MM.1S (cell line): ENCODE data around the gene LSAMP.

Experiments
- DNase-seq: peaks from one replicate; pipeline ENCODE4 v3.0.0-alpha.2; 2015
- H2AFZ ChIP-seq: fragments of 300-600 bp; sonication (generic); 2 replicates; pipeline ENCODE4 v1.6.0; 2016; ENCODE audit warnings: antibody characterized with exemption, low read length
- H3F3A ChIP-seq: fragments of 300-600 bp; sonication (generic); 2 replicates; pipeline ENCODE4 v1.6.1; 2016; ENCODE audit warnings: mild to moderate bottlenecking, antibody characterized with exemption, low read length, moderate library complexity, mixed read lengths; ENCODE audit not compliant: insufficient read depth
- H3K27ac ChIP-seq: fragments of 300-600 bp; sonication (generic); 2 replicates; pipeline ENCODE4 v1.5.1; 2016; ENCODE audit warnings: mild to moderate bottlenecking, low read length
- H3K27me3 ChIP-seq: fragments of 300-600 bp; sonication (generic); replicated peaks from 2 replicates; pipeline ENCODE4 v1.6.0; 2016; ENCODE audit warnings: low read length; ENCODE audit not compliant: insufficient read depth
- H3K36me3 ChIP-seq: fragments of 300-600 bp; sonication (generic); replicated peaks from 2 replicates; pipeline ENCODE4 v1.6.1; 2016; ENCODE audit warnings: mild to moderate bottlenecking, low read length, mixed read lengths; ENCODE audit not compliant: insufficient read depth
- H3K4me1 ChIP-seq: fragments of 300-600 bp; sonication (generic); 2 replicates; pipeline ENCODE4 v1.6.1; 2016; ENCODE audit warnings: low read length, mixed read lengths
- H3K4me2 ChIP-seq: fragments of 300-600 bp; sonication (generic); 2 replicates; pipeline ENCODE4 v1.6.0; 2016; ENCODE audit warnings: low read depth, low read length
- H3K4me3 ChIP-seq: fragments of 300-600 bp; sonication (generic); 2 replicates; pipeline ENCODE4 v1.5.1; 2016; ENCODE audit warnings: low read length, mixed read lengths
- H3K79me2 ChIP-seq: fragments of 300-600 bp; sonication (generic); 2 replicates; pipeline ENCODE4 v1.6.1; 2016; ENCODE audit warnings: mixed run types, low read length, mixed read lengths
- H3K9ac ChIP-seq: fragments of 300-600 bp; sonication (generic); 2 replicates; pipeline ENCODE4 v1.6.1; 2016; ENCODE audit warnings: low read length, mixed read lengths
- H3K9me2 ChIP-seq: fragments of 300-600 bp; sonication (generic); replicated peaks from 2 replicates; pipeline ENCODE4 v1.6.1; 2016; ENCODE audit warnings: mild to moderate bottlenecking, low read length, mixed read lengths; ENCODE audit not compliant: insufficient read depth
- H3K9me3 ChIP-seq: fragments of 300-600 bp; sonication (generic); replicated peaks from 2 replicates; pipeline ENCODE4 v1.6.1; 2016; ENCODE audit warnings: mild to moderate bottlenecking, low read length, mixed read lengths; ENCODE audit not compliant: insufficient read depth
- H4K20me1 ChIP-seq: fragments of 300-600 bp; sonication (generic); 2 replicates; pipeline ENCODE4 v1.6.1; 2016; ENCODE audit warnings: mild to moderate bottlenecking, low read length, moderate library complexity, mixed read lengths; ENCODE audit not compliant: insufficient read depth
- EZH2 ChIP-seq: fragments of 300-600 bp; sonication (generic); optimal IDR thresholded peaks from 2 replicates; pipeline ENCODE3; 2017; ENCODE audit warnings: low read depth, mild to moderate bottlenecking, antibody characterized with exemption, low read length, mixed read lengths
- EZH2phosphoT487 ChIP-seq: fragments of 300-600 bp; sonication (generic); IDR thresholded peaks from 2 replicates; pipeline ENCODE4 v1.6.1; 2018; ENCODE audit warnings: antibody characterized with exemption, low read length
- TF ChIP-seq, protein P1 (sequence below): fragments of 300-600 bp; sonication (generic); IDR thresholded peaks from 2 replicates; pipeline ENCODE4 v1.5.1; 2016; ENCODE audit warnings: antibody characterized with exemption, low read length, mixed read lengths

Gene LSAMP

DNA sequence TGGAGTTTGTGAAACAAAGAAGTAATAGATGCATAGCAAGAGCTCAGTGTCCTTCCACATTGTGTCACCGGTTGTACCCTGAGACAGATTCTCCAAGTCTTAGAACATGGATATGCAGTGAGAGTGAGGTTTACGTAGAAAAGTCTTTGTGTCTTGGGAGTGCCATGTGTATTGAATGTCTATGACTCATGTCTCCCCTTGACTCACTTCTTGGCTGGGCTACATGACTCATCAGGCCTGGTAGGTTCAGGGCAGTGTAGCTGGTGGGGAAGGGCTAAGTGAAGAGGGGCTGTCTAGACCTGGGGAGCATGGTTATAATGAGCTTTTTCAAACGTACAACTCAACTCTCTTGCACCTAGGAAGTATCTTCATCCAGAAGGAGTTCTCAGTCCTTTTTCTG is 654.5 kb downstream of the LSAMP start:
- H3K27ac ChIP-seq = no peak overlapping the region
- no peak for DNase-seq
- TF ChIP-seq, protein P1, sequence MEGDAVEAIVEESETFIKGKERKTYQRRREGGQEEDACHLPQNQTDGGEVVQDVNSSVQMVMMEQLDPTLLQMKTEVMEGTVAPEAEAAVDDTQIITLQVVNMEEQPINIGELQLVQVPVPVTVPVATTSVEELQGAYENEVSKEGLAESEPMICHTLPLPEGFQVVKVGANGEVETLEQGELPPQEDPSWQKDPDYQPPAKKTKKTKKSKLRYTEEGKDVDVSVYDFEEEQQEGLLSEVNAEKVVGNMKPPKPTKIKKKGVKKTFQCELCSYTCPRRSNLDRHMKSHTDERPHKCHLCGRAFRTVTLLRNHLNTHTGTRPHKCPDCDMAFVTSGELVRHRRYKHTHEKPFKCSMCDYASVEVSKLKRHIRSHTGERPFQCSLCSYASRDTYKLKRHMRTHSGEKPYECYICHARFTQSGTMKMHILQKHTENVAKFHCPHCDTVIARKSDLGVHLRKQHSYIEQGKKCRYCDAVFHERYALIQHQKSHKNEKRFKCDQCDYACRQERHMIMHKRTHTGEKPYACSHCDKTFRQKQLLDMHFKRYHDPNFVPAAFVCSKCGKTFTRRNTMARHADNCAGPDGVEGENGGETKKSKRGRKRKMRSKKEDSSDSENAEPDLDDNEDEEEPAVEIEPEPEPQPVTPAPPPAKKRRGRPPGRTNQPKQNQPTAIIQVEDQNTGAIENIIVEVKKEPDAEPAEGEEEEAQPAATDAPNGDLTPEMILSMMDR = no peak
- TF ChIP-seq EZH2phosphoT487 (no peak), EZH2 (no peak)
- no peak overlapping the region for H3K4me3 ChIP-seq
- H3K9me3 ChIP-seq = no peaks in the 10 kb centered on the region
- H3K4me1 ChIP-seq = no peaks in the 10 kb centered on the region
- H3F3A ChIP-seq = no peaks in the 10 kb centered on the region
- H3K4me2 ChIP-seq = no peak overlapping the region
- no peaks in the 10 kb centered on the region for H4K20me1 ChIP-seq
- no peaks in the 10 kb centered on the region for H3K79me2 ChIP-seq
- H2AFZ ChIP-seq = no peak overlapping the region
- H3K36me3 ChIP-seq = no peaks in the 10 kb centered on the region
- no peaks in the 10 kb centered on the region for H3K27me3 ChIP-seq
- H3K9me2 ChIP-seq = no peaks in the 10 kb centered on the region
- no peak overlapping the region for H3K9ac ChIP-seq

DNA sequence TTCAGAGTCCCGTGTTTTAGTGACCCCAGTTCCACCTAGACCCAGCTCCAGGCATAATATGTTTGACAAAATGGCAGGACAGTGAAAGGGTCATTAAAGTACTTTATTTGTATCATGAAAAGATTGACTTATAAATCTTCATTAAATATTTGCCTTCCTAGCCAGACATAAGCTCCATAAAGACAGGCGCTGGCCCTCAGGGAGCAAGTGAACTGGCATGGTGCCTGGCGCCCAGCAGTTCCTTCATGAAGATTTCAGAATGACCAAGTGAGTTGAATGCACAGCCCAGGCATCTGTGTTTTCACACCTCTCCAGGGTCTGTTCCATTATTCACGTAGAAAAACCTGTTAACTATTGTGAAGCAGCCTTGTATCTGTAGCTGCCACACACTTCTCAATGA is 655.8 kb downstream of the LSAMP start:
- peaks cover 5% of the 10 kb centered on the region; the same call in 1 of the 2 replicates for H3K4me1 ChIP-seq
- no peak overlapping the region for H3K27ac ChIP-seq

DNA sequence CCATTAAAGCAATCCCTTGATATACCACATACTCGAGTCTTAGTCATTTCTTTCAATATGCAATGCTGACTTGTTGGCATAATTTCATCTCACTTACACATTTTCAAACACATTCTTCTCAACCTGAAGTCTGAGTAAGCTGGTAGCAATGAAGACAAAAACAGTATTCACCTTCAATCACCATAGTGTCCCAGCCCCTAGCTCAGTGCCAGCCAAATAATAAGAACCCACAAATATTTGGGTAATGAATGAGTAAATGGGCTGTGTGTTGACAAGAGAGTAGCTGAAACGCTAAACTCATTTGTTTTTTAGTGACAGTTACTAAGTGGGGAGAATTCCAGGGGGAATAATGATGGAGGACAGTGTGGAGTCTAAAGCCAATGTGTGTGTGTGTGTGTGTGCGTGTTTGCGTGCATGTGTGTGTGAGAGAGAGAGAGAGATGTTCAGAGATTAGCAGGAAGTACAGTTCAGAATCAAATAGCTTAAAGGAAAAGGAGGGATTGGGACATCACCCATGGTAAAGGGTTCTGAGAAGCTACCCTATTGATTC is 656.3 kb downstream of the LSAMP start:
- Histone ChIP-seq H3K27me3 (no peaks in the 10 kb centered on the region), H3K4me1 (peaks cover 5% of the 10 kb centered on the region; the same call in 1 of the 2 replicates), H3K79me2 (no peaks in the 10 kb centered on the region), H3K4me3 (no peak overlapping the region), H3K9ac (no peak overlapping the region), H3K27ac (no peak overlapping the region), H3K9me3 (no peaks in the 10 kb centered on the region), H2AFZ (no peak overlapping the region), H4K20me1 (no peaks in the 10 kb centered on the region), H3K9me2 (no peaks in the 10 kb centered on the region), H3K36me3 (no peaks in the 10 kb centered on the region), H3F3A (no peaks in the 10 kb centered on the region), H3K4me2 (no peak overlapping the region)
- TF ChIP-seq, protein P1 = no peak
- TF ChIP-seq EZH2phosphoT487 = no peak
- TF ChIP-seq EZH2 = no peak
- DNase-seq = no peak

More for the DNA sequence above, 655.8 kb downstream of the LSAMP start:
- Histone ChIP-seq H2AFZ (no peak overlapping the region), H3K9ac (no peak overlapping the region), H3K9me2 (no peaks in the 10 kb centered on the region), H3K27me3 (no peaks in the 10 kb centered on the region), H3K9me3 (no peaks in the 10 kb centered on the region), H4K20me1 (no peaks in the 10 kb centered on the region), H3F3A (no peaks in the 10 kb centered on the region), H3K36me3 (no peaks in the 10 kb centered on the region), H3K4me3 (no peak overlapping the region), H3K4me2 (no peak overlapping the region), H3K79me2 (no peaks in the 10 kb centered on the region)
- TF ChIP-seq EZH2phosphoT487 = no peak
- no peak for TF ChIP-seq EZH2
- TF ChIP-seq, protein P1 = no peak
- no peak for DNase-seq
